Colonic mucosa (tissue), 4 donors: ENCODE measurements around the gene PEX5L. TPM values are rescaled to one million over a fixed set of nuclear protein-coding genes. Genes with fewer than 3 reads are reported as not detected.

ENCODE experiments used
- DNase-seq: peaks from one replicate; pipeline ENCODE4 v3.0.0-alpha.2; 2020
- H3K27ac ChIP-seq: fragments of 200-600 bp; one replicate; pipeline ENCODE4 v1.8.0; 2021
- H3K27me3 ChIP-seq: fragments of 200-600 bp; one replicate; pipeline ENCODE4 v1.8.0; 2021
- H3K36me3 ChIP-seq: fragments of 200-600 bp; one replicate; pipeline ENCODE4 v1.8.0; 2021
- H3K4me1 ChIP-seq: fragments of 200-600 bp; one replicate; pipeline ENCODE4 v1.8.0; 2021; ENCODE audit warnings: mild to moderate bottlenecking
- H3K4me3 ChIP-seq: fragments of 200-600 bp; one replicate; pipeline ENCODE4 v1.8.0; 2021
- H3K9ac ChIP-seq, 2 donors: one replicate each; pipeline ENCODE4 v1.7.0; 2013; ENCODE audit warnings: control low read depth in 2 of 2, low read depth in 2 of 2, low read length in 2 of 2
- H3K9me3 ChIP-seq: fragments of 200-600 bp; one replicate; pipeline ENCODE4 v1.8.0; 2021
- intact Hi-C: fragments of 100-400 bp; cut with DNase I; formaldehyde crosslinking; loops from one replicate; pipeline ENCODE4 v1.14.1; 2022
- total RNA-seq, 2 donors: library from RNA; stranded (reverse); fragmentation: NEBNext Ultra II Directional in 1 of 2; extraction: Animal tissue kit (Norgen Biotek cat#: 25700) in 1 of 2; gene quantifications; one replicate each; pipeline ENCODE4 v1.2.1, GENCODE V29; 2021
- TF ChIP-seq, protein P1 (sequence below): fragments of 200-600 bp; IDR thresholded peaks from one replicate; pipeline ENCODE4 v1.8.0; 2022; ENCODE audit warnings: antibody characterized with exemption, mild to moderate bottlenecking
- donor health status: healthy.
- donor health status: DM: no; HTN: no; CAD: no.
- donor health status: DM: no; HTN: no; CAD: no.

The PEX5L gene
- total RNA-seq, 2 donors from 2014 or later = not detected

DNA sequence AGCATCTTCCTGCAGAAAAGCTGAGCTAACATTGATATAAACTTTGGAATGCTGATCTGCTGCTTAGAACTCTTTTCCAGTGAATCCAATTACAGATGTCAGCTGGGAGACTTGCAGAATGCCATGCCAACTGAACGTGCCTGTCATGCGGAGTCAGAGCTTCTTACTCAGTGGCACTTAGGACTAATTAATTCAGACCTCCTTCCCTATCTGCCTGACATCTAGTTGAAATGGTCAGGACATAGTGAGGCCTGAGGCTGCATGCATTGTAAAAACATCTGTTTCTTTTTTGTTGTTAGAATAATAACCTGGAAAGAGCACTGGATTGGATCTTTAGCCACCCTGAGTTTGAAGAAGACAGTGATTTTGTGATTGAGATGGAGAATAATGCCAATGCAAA is 271.3 kb downstream of the PEX5L start:
- Histone ChIP-seq H3K27me3 (no peaks in the 10 kb centered on the region), H3K36me3 (no peaks in the 10 kb centered on the region), H3K9ac (no peak overlapping the region), H3K4me3 (no peak overlapping the region), H3K27ac (no peak overlapping the region), H3K4me1 (no peaks in the 10 kb centered on the region), H3K9me3 (no peaks in the 10 kb centered on the region)
- intact Hi-C loops = no loop called here
- no peak for DNase-seq
- TF ChIP-seq, protein P1, sequence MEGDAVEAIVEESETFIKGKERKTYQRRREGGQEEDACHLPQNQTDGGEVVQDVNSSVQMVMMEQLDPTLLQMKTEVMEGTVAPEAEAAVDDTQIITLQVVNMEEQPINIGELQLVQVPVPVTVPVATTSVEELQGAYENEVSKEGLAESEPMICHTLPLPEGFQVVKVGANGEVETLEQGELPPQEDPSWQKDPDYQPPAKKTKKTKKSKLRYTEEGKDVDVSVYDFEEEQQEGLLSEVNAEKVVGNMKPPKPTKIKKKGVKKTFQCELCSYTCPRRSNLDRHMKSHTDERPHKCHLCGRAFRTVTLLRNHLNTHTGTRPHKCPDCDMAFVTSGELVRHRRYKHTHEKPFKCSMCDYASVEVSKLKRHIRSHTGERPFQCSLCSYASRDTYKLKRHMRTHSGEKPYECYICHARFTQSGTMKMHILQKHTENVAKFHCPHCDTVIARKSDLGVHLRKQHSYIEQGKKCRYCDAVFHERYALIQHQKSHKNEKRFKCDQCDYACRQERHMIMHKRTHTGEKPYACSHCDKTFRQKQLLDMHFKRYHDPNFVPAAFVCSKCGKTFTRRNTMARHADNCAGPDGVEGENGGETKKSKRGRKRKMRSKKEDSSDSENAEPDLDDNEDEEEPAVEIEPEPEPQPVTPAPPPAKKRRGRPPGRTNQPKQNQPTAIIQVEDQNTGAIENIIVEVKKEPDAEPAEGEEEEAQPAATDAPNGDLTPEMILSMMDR = no peak

DNA sequence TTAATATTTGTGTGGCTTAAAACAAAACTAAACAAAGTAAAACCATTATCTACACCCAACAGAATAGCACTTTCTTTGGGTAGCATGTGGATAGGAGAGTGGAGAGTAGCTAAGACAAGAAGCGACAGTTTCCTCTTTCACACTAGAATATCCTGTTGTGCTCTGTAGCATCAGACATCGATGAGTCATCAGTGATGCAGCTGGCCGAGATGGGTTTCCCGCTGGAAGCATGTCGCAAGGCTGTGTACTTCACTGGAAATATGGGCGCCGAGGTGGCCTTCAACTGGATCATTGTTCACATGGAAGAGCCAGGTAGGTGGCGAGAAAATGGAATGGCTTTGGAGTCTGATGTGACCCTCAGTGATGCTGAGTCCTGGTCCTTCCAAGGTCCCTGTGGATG is 275.8 kb downstream of the PEX5L start:
- Histone ChIP-seq H3K9me3 (no peaks in the 10 kb centered on the region), H3K9ac (no peak overlapping the region), H3K4me3 (no peak overlapping the region), H3K4me1 (no peaks in the 10 kb centered on the region), H3K27me3 (no peaks in the 10 kb centered on the region), H3K27ac (no peak overlapping the region), H3K36me3 (no peaks in the 10 kb centered on the region)
- intact Hi-C loops = no loop called here
- TF ChIP-seq, protein P1 = no peak
- no peak for DNase-seq

DNA sequence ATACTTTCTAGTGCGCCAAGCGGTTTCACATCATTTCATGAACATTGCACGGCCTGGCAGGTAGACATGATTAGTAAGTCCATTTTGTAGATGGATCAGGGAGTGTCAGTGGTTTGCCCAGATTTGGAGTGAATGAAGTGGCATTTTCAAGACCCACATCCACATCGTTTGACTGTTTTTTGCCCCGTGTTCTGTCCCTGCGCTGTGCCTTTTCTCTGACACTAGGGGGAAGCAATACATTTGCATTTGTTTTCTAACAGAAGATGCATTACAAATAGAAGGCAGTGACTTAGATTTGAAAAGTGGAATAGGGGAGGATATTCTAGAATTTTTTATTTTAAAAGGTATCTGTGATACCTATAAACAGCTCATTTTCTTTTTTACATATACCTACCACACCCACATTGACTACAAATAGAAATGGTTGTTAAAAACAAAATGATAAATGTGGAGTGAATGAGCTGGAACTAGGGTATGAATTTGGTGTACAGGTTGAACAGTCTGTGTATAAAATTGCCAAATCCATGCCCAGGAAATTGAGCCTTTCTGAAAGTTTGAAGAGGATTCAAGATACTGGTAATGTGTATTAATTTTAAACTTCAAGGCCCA is 285.9 kb downstream of the PEX5L start:
- H3K27me3 ChIP-seq = no peaks in the 10 kb centered on the region
- no peak overlapping the region for H3K27ac ChIP-seq
- no peaks in the 10 kb centered on the region for H3K36me3 ChIP-seq
- H3K4me1 ChIP-seq = no peaks in the 10 kb centered on the region
- H3K4me3 ChIP-seq = no peak overlapping the region
- no peak for DNase-seq
- H3K9ac ChIP-seq = no peak overlapping the region
- intact Hi-C loops = no loop called here
- no peaks in the 10 kb centered on the region for H3K9me3 ChIP-seq
- TF ChIP-seq, protein P1 = peak; percentile 40

DNA sequence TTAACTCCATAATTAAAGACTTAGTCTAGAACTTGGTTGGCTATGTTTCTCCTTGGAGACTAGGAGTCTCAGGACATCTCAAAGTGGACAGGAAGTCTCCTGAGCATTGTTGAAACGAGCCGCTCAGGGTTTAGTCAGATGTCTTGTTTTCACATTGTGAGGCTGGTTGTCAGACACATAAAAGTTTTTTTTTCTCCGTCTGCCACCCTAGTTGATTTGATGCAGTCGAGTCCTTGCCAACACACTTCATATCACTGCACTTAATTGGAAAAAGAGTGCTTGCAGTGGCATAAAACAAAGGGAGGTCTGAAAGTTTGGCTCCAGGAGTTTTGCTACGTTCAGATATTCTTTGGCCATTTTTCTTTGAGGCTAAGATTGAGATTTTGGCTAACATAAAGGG is 291.0 kb downstream of the PEX5L start:
- Histone ChIP-seq H3K36me3 (no peaks in the 10 kb centered on the region), H3K27me3 (no peaks in the 10 kb centered on the region), H3K9me3 (no peaks in the 10 kb centered on the region), H3K4me1 (no peaks in the 10 kb centered on the region), H3K9ac (no peak overlapping the region), H3K27ac (no peak overlapping the region), H3K4me3 (no peak overlapping the region)
- DNase-seq = no peak
- intact Hi-C loops = no loop called here
- TF ChIP-seq, protein P1 = no peak

DNA sequence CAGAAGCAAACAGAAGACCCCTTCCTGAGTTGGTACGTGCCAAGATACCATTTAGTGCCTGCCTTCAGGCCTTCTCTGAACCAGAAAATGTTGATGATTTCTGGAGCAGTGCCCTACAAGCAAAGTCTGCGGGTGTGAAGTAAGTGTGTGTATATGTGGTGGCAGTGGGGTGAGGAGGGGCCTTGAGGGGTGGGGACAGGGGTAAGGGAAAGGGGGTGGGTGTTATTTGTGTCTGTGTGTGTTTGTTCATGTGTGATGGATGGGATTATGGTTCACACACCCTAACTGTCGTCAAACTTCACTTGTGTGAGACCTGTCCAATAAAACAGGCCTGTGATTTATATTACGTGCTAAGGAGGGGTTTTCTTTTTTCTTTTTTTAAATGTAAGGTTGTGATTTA is 291.7 kb downstream of the PEX5L start:
- DNase-seq = no peak
- H3K4me3 ChIP-seq = no peak overlapping the region
- no peaks in the 10 kb centered on the region for H3K4me1 ChIP-seq
- no peaks in the 10 kb centered on the region for H3K27me3 ChIP-seq
- H3K9ac ChIP-seq = no peak overlapping the region
- no peaks in the 10 kb centered on the region for H3K36me3 ChIP-seq
- no peak overlapping the region for H3K27ac ChIP-seq
- H3K9me3 ChIP-seq = no peaks in the 10 kb centered on the region
- intact Hi-C loops = no loop called here
- TF ChIP-seq, protein P1 = no peak
